Cerebellar cortex (tissue), 1 donor: Measurements from ENCODE around the gene RRP9.
A peak's percentile ranks its signal among the peaks of the same experiment; 100 is the strongest.

Source experiments
- DNase-seq: peaks from one replicate; pipeline ENCODE4 v3.0.0-alpha.2; 2015; ENCODE audit warnings: low spot score

The RRP9 gene

DNA sequence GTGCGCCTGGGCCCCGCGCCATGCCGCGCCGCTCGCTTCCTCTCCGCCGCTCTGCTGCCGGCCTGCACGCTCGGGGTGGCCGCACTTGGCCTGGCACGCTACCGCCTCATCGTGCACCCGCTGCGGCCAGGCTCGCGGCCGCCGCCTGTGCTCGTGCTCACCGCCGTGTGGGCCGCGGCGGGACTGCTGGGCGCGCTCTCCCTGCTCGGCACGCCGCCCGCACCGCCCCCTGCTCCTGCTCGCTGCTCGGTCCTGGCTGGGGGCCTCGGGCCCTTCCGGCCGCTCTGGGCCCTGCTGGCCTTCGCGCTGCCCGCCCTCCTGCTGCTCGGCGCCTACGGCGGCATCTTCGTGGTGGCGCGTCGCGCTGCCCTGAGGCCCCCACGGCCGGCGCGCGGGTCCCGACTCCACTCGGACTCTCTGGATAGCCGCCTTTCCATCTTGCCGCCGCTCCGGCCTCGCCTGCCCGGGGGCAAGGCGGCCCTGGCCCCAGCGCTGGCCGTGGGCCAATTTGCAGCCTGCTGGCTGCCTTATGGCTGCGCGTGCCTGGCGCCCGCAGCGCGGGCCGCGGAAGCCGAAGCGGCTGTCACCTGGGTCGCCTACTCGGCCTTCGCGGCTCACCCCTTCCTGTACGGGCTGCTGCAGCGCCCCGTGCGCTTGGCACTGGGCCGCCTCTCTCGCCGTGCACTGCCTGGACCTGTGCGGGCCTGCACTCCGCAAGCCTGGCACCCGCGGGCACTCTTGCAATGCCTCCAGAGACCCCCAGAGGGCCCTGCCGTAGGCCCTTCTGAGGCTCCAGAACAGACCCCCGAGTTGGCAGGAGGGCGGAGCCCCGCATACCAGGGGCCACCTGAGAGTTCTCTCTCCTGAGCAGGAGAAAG, 14.4 kb upstream of the RRP9 start:
- DNase-seq = peak; percentile 53

DNA sequence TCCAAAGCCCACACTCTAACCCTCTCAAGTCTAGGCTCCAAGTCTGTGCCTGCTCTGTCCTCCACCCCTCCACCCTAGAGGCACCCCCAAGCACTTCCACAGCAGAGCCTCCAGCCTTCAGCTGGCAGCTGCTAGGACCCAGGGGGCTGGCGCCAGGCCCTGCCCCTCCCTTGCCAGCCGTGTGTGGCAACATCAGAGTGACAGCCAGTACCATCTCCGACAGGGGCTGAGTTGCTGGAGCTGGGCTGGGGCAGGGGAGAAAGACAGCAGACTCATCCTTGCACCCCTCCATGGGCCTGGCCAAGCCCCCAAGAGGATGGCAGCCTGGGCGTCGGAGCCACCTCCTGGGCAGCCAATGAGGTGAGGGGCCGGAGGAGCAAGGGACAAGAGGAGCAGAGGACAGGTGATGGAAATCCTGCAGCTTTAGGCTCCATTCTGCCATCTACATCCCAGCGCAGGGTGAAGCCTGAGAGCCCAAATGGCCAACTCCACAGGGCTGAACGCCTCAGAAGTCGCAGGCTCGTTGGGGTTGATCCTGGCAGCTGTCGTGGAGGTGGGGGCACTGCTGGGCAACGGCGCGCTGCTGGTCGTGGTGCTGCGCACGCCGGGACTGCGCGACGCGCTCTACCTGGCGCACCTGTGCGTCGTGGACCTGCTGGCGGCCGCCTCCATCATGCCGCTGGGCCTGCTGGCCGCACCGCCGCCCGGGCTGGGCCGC, 13.6 kb upstream of the RRP9 start, which contains the start of gene GPR62:
Gene GPR62 (plus strand): TSS at position 207 of the 718 bp plus-strand sequence. CDS start 272 bp downstream, at position 479.
- DNase-seq = peak; percentile 41

DNA sequence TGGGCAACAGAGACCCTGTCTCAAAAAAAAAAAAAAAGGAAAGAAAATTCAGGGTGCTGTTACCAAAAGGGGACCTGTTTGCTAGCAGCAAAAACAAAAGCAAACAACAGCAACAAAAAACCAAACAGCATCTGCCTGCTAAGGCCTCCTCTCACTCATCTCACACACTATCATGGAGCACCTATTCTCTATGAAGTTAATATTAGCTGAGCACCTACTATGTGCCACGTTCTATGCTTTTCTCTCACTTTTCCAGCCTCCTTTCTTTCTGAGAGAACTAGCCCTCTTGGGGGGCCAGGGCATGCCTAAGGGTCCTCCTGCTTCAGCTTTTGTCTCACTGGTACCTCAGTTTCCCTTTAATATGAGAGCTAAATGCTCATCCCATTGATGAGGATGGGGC, 13.0 kb upstream of the RRP9 start:
- no peak for DNase-seq

DNA sequence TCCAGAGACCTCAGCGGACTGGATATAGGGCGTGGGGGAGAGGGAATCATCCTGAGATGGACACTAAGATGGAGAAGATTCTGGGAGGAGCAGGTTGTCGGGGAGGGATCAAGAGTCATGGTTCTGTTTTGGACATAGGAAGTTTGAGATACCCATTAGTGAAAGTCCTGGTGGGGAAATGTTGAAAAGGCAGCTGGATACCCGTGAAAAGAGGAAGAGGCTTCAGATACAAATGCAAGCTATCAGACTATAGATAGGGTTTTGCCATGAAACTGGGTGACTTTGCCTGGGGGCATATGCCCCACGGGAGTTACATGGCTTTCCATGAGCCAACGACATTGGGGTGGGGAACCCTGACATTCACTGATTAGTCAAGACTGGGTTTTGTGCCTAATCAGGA, 12.4 kb upstream of the RRP9 start:
- no peak for DNase-seq

DNA sequence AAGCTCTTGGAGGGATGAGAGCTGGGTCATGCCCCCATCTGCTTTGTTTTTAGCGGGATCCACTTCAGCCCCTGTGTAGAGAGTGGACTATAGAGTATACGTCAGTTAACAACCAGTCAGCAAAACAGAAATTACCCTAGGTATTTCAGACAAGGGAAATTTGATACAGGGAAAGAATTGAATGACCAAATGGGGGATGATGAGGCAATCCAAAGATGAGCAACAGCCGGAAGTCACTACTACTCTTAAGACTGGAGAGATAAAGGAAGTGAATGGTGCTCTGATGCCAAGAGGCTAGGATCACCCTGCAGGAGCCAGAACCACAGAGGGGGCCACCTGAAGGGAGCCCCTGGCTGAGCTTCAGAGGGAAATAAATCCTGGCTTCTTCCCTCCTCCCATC, 11.7 kb upstream of the RRP9 start:
- DNase-seq = no peak

DNA sequence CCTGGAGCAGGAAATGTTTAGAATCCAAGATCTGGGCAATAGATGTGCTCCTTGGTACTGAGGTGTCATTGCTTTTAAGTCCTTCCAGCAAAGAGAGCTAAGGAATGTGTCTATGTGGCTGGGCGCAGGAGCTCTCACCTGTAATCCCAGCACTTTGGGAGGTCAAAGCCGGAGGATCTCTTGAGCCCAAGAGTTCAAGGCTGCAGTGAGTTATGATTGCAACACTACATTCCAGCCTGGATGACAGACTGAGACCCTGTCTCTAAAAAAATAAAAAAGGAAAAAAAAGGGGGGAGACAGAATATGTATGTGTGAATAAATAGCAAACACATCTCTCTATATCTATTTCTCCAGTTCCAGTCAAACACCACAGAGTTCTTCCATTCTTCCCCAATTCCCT, 9.2 kb upstream of the RRP9 start:
- no peak for DNase-seq

DNA sequence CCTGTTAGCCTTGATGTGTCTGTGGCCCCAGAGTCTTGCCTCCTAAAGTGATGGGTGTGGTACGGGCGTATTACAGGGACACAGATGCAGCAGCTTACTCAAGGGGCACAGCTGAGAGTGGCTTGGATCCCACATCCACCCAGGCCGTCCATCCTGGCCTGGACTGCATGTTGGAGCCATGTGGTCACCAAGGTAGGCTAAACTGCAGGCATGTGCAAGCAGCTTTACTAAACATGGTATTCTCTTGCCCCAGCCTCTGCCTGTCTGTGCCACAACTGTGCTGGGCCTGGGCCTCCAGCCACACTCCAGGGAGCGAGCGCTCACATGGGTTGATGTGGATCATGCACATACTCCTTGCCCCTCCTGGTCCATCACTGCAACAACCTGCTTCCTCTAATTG, 7.4 kb upstream of the RRP9 start:
- DNase-seq = no peak

DNA sequence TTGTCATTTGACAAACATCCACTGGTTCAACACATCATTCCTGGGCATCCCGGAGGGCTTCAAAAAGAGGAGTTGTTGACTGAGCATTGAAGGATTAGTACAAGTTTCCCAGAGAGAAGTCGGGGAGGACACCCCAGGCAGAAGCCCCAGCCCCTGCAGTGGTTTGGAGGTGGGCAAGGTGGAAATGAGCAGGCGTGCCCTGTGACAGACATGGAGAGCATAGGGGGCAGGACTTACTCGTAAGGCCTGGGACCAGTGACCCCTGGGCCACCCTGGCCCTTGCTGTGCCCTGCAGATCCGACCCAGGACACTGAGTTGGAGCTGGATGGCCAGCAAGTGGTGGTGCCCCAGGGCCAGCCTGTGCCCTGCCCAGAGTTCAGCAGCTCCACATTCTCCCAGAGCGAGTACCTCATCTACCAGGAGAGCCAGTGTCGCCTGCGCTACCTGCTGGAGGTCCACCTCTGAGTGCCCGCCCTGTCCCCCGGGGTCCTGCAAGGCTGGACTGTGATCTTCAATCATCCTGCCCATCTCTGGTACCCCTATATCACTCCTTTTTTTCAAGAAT, 6.4 kb upstream of the RRP9 start:
- DNase-seq = no peak

DNA sequence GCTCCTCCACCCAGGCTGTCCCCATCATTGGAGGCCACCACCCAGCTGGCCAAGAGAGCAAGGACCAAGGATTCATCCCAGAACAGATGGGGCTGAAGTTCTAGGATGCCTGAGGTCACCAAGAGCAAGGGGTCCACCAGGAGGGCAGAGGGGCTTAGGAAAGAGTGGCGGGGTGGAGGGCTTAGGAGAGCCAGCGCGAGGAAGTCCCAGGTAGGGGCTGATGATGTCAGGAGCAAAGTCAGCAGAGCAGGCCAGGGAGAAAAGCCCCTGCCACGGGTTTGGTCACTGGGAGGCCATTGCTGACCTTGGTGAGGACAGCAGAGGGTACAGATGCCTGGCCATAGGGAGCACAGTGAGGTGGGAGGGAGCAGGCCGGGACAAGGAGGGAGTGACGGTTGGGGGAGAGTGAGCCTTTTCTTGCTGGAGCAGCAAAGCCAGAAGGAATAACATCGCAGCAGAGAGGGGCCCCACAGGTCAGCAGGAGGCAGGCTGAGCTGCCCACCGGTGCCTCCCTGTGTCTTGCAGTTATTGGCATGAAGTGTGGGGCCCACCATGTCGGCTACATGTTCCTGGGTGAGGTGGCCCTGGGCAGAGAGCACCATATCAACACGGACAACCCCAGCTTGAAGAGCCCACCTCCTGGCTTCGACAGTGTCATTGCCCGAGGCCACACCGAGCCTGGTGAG, 5.7 kb upstream of the RRP9 start:
- DNase-seq = no peak

DNA sequence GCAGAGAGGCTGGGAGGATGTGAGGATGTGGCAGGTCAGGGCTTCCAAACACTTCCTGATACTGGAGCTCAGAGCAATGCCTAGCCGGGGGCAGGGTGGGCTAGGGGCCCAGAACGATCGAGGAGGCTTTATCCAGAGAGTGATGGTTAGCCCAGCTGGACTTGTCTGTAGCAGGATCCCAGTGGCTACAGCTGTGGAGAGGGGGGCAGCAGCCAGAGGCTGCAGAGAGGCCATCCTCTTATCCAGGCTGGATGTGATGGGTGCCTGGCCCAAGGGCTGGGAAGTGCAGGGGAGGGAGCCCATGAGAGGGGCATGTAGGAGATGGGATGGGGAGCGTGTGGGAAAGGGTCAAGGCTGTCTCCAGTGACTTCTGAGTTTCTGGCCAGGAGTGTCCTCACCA, 5.1 kb upstream of the RRP9 start:
- no peak for DNase-seq

DNA sequence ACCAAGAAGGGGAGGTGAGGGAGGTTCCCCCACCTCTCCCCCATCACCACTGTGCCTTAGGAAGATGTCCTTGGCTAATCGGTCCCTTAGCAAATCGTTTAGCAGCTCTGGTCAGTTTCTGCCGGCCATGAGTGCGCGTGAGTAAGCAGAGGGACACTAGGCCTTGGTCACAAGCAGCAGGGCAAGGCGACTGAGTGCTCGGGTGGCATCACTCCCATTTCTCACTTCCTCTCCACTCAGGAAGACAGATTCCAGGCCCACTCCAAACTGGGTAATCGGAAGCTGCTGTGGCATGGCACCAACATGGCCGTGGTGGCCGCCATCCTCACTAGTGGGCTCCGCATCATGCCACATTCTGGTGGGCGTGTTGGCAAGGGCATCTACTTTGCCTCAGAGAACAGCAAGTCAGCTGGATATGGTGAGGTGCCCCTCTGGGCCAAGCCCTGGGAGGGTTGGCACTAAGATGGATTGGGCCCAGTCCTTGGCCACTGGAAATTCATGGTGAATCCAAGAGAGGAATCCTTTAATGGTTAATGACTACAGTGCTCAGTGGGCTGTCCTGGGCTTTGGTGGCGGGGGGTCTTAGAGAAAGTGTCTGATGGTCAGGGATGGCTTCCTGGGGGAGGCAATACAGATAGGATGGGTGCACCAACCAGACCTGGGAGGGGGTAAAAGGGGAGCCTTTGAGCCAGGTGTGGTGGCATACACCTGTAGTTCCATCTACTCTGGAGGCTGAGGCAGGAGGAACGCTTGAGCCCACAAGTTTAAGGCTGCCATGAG, 4.4 kb upstream of the RRP9 start:
- DNase-seq = no peak

DNA sequence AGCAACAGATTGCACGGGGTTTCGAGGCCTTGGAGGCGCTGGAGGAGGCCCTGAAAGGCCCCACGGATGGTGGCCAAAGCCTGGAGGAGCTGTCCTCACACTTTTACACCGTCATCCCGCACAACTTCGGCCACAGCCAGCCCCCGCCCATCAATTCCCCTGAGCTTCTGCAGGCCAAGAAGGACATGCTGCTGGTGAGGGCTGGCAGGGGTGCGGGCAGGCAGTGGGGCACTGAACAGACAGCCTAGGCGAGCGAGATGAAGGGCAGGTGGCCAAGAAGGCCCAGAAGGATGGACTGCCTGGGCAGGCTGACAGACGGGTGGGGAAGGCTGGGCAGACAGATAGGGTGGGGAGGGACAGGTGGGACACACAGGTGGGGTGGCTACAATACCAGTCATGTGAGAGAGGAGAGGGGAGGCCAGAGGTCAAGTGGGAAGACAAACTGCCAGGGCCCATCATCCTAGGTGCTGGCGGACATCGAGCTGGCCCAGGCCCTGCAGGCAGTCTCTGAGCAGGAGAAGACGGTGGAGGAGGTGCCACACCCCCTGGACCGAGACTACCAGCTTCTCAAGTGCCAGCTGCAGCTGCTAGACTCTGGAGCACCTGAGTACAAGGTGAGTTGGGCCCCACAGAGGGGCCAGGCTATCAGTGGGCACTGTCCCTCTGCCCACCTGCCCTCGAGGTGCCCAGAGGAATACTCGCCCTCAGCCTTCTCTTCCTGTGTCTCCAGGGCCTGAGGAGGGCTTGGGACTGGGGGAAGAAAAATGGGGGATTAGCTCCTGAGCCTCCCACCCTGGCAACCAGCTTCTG, 3.5 kb upstream of the RRP9 start:
- no peak for DNase-seq

DNA sequence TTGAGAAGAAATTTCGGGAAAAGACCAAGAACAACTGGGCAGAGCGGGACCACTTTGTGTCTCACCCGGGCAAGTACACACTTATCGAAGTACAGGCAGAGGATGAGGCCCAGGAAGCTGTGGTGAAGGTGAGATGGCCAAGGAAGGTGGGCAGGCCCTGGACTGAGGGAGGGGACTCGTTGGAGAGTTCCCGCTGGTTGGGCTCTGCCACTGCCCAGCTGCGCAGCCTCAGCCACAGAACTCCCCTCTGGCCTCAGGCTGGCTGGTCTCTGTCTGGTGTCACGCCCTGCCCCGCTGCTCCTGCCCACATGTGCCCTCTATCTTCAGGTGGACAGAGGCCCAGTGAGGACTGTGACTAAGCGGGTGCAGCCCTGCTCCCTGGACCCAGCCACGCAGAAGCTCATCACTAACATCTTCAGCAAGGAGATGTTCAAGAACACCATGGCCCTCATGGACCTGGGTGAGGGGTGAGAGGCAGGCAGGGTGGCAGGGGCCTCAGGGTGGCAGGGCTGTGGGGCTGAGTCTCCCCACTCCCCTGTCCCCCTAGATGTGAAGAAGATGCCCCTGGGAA, 2.8 kb upstream of the RRP9 start:
- no peak for DNase-seq

DNA sequence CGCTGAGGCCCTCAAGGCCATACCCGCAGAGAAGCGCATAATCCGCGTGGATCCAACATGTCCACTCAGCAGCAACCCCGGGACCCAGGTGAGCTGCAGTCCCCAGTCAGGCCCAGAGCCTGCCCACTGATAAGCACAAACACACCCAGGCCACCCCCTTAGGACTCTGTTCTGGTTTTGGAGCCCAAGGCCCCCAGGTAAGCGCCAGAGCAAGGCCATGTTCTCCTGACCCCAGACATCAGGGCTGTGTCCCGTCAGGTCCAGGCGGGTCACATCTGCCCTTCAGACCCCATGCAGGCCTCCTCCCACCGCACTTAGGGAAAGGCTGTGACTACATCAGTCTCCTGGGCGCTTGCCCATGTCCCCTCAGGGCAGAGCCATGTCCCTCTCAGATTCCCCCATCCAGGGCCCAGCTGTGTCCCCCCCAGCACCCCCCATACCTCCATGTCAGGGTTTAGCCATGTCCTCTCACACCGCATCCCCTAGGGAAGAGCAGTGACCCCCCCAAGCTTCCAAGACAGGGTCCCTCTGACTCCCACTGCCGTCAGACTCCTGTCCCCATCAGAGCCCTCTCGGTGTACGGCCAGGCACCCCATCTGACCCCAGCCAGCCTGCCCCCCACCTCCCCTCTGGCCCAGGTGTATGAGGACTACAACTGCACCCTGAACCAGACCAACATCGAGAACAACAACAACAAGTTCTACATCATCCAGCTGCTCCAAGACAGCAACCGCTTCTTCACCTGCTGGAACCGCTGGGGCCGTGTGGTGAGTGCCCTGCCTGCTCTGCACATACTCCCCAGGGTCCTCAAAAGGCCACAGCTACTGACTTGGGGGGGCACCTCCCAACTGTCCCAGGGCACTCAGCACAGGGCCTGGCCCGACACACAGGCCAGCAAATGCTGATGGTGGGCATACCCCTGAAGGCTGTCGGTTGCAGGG, 2.0 kb upstream of the RRP9 start:
- no peak for DNase-seq

DNA sequence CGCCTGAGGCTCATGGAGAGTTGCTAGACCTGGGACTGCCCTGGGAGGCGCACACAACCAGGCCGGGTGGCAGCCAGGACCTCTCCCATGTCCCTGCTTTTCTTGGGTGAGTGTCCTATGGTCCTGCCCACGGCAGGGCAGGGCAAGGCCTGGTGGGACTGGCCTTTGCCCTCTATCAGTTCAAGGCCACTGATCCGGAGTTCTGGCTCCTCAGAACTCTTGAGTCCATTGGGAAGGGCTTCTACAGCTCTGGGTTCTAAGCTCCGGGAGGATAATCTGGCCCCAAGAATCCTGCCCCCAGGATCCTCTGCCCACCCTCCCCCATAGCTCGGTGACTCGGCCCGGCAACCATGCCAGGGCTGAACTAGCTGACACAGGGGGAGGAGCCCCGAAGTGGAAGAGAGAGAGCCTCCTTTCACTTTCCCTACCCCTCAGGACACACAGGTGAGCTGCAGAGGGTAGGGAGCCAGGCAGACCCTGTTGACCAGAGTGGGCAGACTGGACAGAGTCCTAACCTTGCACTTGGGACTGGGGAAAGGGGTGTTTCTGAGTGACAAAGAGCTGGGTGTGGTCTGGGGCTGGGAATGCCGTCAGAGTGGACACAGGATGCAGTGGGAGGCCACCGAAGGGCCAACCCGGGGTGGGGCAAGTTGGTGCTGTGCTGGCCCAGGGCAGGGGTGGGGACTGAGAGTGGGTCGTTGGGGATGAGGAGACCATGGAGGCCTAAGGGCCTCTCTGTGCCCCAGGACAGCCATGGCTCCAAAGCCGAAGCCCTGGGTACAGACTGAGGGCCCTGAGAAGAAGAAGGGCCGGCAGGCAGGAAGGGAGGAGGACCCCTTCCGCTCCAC, 1.1 kb upstream of the RRP9 start:
- no peak for DNase-seq

DNA sequence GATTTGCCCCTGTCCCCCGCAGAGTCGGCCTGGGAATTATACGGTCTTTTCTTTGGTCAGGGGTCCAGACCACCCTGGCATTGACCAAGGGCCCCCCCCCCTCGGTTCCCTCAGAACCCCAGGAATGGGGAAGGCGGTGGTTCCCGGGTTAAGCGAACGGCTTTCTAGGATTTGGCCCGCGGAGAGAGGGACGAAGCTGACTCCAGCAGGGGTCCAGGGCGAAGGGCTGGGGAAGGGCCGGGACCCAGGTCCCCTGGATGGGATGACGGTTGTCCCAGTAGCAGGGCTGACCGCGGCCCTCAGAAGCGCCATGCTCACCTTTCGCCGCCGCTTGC, 274 bp downstream of the RRP9 start:
- no peak for DNase-seq

DNA sequence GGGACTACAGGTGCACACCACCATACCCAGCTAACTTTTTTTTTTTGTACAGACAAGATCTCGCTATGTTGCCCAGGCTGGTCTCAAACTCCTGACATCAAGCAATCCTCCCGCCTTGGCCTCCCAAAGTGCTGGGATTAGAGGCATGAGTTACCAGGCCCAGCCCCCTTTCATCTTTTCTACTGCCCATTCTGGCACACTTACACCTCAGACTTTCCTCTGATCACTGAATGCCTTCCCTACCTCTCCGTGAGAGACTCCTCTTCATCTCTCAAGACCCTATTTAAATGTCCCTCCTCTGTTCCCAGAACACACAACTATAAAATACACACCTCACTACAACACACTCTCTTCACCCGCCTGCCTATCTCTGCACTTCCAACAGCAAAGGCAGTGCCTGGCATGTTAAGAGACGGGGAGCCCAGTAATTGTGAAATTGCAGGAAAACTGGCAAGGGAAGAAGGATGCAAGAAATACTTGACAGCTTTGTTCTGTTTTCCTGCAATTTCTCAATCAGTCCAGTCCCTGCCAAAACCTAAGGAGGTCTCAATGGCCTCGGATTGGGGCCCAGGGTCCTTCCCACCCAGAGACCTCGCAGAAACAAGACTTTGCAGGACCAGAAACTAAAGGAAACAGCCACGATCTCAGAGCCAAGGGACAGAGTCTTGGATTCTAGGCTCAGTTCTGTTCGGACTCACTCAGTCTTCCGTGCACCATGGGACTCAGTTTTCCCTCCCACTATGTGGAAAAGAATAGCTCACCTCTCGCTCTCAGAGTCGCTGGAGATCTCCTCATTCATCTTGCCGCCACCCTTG, 849 bp downstream of the RRP9 start:
- DNase-seq = no peak
